ENCODE measurements around the gene STOML1. TPM values are rescaled to one million over a fixed set of nuclear protein-coding genes. Genes with fewer than 3 reads are reported as not detected.

Gene STOML1
- total and polyA plus RNA-seq, 9 of the 15 experiments (the other 6 are each of a cell fraction or from before 2014, with no cell fraction given), result 0.25 to 9.7 (median 4.6) TPM

DNA sequence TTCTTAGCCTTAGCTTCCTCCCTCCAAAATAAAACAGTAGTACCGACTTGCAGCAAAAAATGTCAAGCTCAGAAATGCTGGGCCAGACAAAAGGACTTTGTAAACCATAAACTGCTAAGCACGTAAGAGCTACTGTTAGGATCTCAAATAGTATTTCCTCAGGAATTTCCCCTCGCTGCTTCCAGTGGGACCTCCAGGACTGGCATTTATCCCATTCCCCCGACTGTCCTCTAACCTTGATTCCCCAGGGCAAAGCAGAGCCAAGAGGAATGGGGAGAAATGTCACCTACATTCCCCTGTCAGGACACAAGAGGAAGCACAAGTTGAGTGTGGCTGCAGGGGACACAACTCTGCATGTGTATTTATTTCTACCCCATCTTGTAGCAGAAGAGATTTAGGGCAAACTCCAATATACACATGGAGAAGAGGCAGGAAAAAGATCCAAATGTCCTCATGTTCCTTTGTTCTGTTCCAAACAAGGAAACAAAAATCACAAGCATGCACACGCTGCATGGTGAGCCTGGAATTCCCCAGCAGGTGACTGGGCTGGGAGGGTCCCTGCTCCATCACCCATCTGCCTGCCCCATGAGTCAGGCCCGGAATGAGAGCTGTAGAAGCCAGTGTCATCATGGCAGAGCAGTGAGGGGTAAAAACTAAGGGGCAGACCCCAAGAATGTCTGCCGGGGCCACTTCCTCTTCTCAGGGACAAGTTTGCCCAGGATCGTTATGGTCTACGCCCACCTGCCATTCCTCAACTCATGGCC lies 4.2 kb downstream of the STOML1 start:
- FAIRE-seq (no peak), ATAC-seq (no peak), DNase-seq (ENCODE audit: extremely low read depth in 1 of 4, low spot score in 3 of 4) (no peak)
- H3K79me2 ChIP-seq (ENCODE audit: control insufficient read depth, insufficient read depth, low read length), result peaks cover 2% of the 10 kb centered on the region; the same call in 1 of the 3 replicates
- 64% methylated on average over 9 of the region's 9 CpGs for WGBS (ENCODE audit: insufficient coverage, low coverage, missing lambda C conversion rate)
- H4K20me1 ChIP-seq (replicated peaks; ENCODE audit: control insufficient read depth, insufficient read depth, low read length), result no peaks in the 10 kb centered on the region
- intact Hi-C loops (cut with micrococcal nuclease), result no loop called here
- H3K27me3 ChIP-seq (ENCODE audit: control insufficient read depth in 2 of 2, insufficient read depth in 2 of 2, low read length in 2 of 2), result no peaks in the 10 kb centered on the region; a peak in 1 of 5 replicates
- H3K36me3 ChIP-seq (ENCODE audit: control insufficient read depth, insufficient read depth, low read length), result no peaks in the 10 kb centered on the region
- no peak overlapping the region for H3K9ac ChIP-seq (ENCODE audit: insufficient read depth in 1 of 2, low read depth in 2 of 2, low read length in 2 of 2)
- peaks cover 32 to 48% of the 10 kb centered on the region in 2 experiments for H3K4me1 ChIP-seq (replicated peaks in 1 of 2; ENCODE audit: control insufficient read depth in 2 of 2, insufficient read depth in 2 of 2, low read length in 2 of 2)
- in situ Hi-C loops (cut with MboI), result no loop called here
- peak; percentile 59; the same call in 1 of the 2 replicates for TF ChIP-seq SPI1 (IDR thresholded peaks at IDR 0.05; ENCODE audit: borderline replicate concordance, low read depth, low read length)
- TF ChIP-seq, protein P1, sequence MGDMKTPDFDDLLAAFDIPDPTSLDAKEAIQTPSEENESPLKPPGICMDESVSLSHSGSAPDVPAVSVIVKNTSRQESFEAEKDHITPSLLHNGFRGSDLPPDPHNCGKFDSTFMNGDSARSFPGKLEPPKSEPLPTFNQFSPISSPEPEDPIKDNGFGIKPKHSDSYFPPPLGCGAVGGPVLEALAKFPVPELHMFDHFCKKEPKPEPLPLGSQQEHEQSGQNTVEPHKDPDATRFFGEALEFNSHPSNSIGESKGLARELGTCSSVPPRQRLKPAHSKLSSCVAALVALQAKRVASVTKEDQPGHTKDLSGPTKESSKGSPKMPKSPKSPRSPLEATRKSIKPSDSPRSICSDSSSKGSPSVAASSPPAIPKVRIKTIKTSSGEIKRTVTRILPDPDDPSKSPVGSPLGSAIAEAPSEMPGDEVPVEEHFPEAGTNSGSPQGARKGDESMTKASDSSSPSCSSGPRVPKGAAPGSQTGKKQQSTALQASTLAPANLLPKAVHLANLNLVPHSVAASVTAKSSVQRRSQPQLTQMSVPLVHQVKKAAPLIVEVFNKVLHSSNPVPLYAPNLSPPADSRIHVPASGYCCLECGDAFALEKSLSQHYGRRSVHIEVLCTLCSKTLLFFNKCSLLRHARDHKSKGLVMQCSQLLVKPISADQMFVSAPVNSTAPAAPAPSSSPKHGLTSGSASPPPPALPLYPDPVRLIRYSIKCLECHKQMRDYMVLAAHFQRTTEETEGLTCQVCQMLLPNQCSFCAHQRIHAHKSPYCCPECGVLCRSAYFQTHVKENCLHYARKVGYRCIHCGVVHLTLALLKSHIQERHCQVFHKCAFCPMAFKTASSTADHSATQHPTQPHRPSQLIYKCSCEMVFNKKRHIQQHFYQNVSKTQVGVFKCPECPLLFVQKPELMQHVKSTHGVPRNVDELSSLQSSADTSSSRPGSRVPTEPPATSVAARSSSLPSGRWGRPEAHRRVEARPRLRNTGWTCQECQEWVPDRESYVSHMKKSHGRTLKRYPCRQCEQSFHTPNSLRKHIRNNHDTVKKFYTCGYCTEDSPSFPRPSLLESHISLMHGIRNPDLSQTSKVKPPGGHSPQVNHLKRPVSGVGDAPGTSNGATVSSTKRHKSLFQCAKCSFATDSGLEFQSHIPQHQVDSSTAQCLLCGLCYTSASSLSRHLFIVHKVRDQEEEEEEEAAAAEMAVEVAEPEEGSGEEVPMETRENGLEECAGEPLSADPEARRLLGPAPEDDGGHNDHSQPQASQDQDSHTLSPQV (IDR thresholded peaks at IDR 0.05), result no peak
- ChIA-PET CTCF (ENCODE audit: low intra/inter-chr PET ratio) (no interaction called here), POLR2A (interaction anchor here (0.6 kb wide), 2 partner anchors 10 to 71 kb away, joined by 3 to 5 read pairs; no protein-coding TSS in a partner anchor)
- H3K27ac ChIP-seq (ENCODE audit: extremely low read depth, low read depth, low read length), result no peak overlapping the region
- BruUV-seq (replicated peaks), result no TSS peak
- H3K9me1 ChIP-seq (ENCODE audit: control insufficient read depth, insufficient read depth, low read length), result no peaks in the 10 kb centered on the region
- H3K4me2 ChIP-seq (ENCODE audit: insufficient read depth, low read length), result no peak overlapping the region
- H3K4me3 ChIP-seq, result no peak overlapping the region
- no peaks in the 10 kb centered on the region for H3K9me3 ChIP-seq (replicated peaks; ENCODE audit: control insufficient read depth, insufficient read depth, low read depth, low read length)
- H2AFZ ChIP-seq (ENCODE audit: low read depth, low read length), result no peak overlapping the region
